ENCODE data around the gene SLC39A11.

SLC39A11 gene

DNA sequence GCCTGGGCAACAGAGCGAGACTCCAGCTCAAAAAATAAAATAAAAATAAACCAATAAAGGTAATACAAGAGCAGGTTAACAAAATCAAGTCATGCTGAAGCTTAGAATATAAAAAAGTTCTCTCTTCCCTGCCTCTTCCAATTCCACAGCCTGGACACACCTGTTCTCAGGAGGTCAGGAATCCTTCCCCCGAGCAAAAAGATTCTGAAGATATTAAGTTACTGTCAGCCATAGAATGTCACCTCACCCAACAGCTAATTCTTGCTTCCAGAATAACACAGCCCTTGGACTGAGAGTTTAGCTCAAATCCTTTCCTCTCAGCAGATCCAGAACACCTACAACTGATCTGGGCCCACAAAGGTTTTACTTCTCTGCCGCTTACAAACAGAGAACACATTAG lies 27.1 kb downstream of the SLC39A11 start:
- Histone ChIP-seq H3K4me2 (ENCODE audit: low read length, poor library complexity, severe bottlenecking) (no peak overlapping the region), H3K36me3 (ENCODE audit: control insufficient read depth in 1 of 2, insufficient read depth in 2 of 2, low read depth in 1 of 2, low read length in 2 of 2) (no peaks in the 10 kb centered on the region), H2BK120ac (ENCODE audit: low read depth, low read length) (no peak overlapping the region), H3K4me3 (ENCODE audit: insufficient read depth in 1 of 2, low read depth in 1 of 2, low read length in 2 of 2) (no peak overlapping the region), H4K8ac (ENCODE audit: low read length) (no peak overlapping the region), H3K27ac (ENCODE audit: low read length, poor library complexity, severe bottlenecking) (no peak overlapping the region), H2BK12ac (ENCODE audit: low read length in 2 of 2) (no peak overlapping the region), H3K9me3 (ENCODE audit: control insufficient read depth, low read length) (no peaks in the 10 kb centered on the region), H2AFZ (ENCODE audit: low read depth, low read length) (no peak overlapping the region), H3K4ac (ENCODE audit: low read depth in 1 of 2, low read length in 2 of 2) (no peak overlapping the region), H3K9ac (ENCODE audit: low read length) (no peak overlapping the region), H2AK5ac (ENCODE audit: low read length, severe bottlenecking) (no peak overlapping the region), H4K91ac (ENCODE audit: low read length) (no peak overlapping the region), H2BK5ac (ENCODE audit: low read depth, low read length, poor library complexity, severe bottlenecking) (no peak overlapping the region), H2BK15ac (ENCODE audit: low read depth, poor library complexity, severe bottlenecking) (no peak overlapping the region), H3K18ac (ENCODE audit: low read depth in 1 of 2, low read length in 2 of 2) (no peak overlapping the region), H3K4me1 (ENCODE audit: control insufficient read depth, insufficient read depth, low read depth, low read length) (peaks cover 8% of the 10 kb centered on the region), H3K27me3 (ENCODE audit: control insufficient read depth in 1 of 2, insufficient read depth in 1 of 2, low read length in 2 of 2) (no peaks in the 10 kb centered on the region), H3K23ac (ENCODE audit: low read length in 2 of 2) (no peak overlapping the region), H3K14ac (ENCODE audit: low read length in 2 of 2) (no peak overlapping the region), H3K79me1 (replicated peaks; ENCODE audit: low read length, poor library complexity, severe bottlenecking) (peaks cover 11% of the 10 kb centered on the region)
- DNase-seq = no peak
- 100% methylated on average over 1 of the region's 3 CpGs for WGBS

DNA sequence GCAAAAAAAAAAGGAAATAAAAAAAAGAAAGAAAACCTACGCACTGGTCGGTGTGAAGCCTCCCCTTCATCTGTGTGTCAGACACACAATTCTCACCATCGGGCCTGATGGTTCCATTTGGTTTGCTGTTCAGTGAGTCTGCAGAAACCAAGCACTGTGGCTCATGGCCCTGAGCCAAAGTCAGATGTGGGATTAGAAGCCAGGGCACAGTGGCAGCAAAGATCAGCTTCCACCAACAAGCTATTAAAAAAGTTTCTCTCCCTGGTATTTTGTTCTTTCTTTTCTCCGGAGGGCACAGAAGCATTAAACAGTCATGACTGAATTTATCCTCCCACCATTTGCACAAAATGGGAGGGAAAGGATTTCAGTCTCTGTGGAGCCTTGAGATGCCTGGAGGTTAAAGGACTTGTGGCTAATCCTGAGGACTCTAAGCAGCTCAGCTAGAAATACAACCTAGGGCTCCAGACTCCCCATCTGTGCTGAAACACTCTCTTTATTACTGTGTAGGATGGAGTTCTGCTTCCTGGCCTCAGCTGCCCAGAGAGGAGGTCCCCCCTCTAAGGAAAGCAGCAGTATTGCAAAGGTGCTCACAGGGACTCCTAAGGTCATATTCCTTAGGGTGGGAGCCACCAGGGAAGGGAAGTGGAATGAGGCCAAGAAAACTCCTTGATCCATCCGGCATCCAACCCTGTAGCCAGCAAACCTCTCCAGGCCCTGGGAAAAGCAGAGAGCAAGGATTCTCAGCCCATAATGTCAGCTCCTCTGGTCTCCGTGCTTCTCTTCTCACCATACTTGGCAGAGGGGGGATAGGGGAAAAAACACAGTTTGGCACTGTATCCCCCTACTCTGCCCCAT lies 28.2 kb downstream of the SLC39A11 start:
- no peak overlapping the region for H3K14ac ChIP-seq (ENCODE audit: low read length in 2 of 2)
- H3K4me1 ChIP-seq (ENCODE audit: control insufficient read depth, insufficient read depth, low read depth, low read length) = peaks cover 8% of the 10 kb centered on the region
- peaks cover 10% of the 10 kb centered on the region for H3K79me1 ChIP-seq (replicated peaks; ENCODE audit: low read length, poor library complexity, severe bottlenecking)
- 98% methylated on average over 3 of the region's 6 CpGs for WGBS
- no peaks in the 10 kb centered on the region for H3K36me3 ChIP-seq (ENCODE audit: control insufficient read depth in 1 of 2, insufficient read depth in 2 of 2, low read depth in 1 of 2, low read length in 2 of 2)
- no peaks in the 10 kb centered on the region for H3K27me3 ChIP-seq (ENCODE audit: control insufficient read depth in 1 of 2, insufficient read depth in 1 of 2, low read length in 2 of 2)
- H2AK5ac ChIP-seq (ENCODE audit: low read length, severe bottlenecking) = no peak overlapping the region
- no peak overlapping the region for H3K4me2 ChIP-seq (ENCODE audit: low read length, poor library complexity, severe bottlenecking)
- no peak overlapping the region for H2BK5ac ChIP-seq (ENCODE audit: low read depth, low read length, poor library complexity, severe bottlenecking)
- no peak overlapping the region for H2BK12ac ChIP-seq (ENCODE audit: low read length in 2 of 2)
- no peak overlapping the region for H4K91ac ChIP-seq (ENCODE audit: low read length)
- no peaks in the 10 kb centered on the region for H3K9me3 ChIP-seq (ENCODE audit: control insufficient read depth, low read length)
- no peak overlapping the region for H2BK120ac ChIP-seq (ENCODE audit: low read depth, low read length)
- H2AFZ ChIP-seq (ENCODE audit: low read depth, low read length) = no peak overlapping the region
- no peak overlapping the region for H3K4me3 ChIP-seq (ENCODE audit: insufficient read depth in 1 of 2, low read depth in 1 of 2, low read length in 2 of 2)
- no peak overlapping the region for H3K9ac ChIP-seq (ENCODE audit: low read length)
- peak; percentile 2 for DNase-seq
- H3K23ac ChIP-seq (ENCODE audit: low read length in 2 of 2) = no peak overlapping the region
- H3K18ac ChIP-seq (ENCODE audit: low read depth in 1 of 2, low read length in 2 of 2) = peak overlapping the region in 1 of 2 experiments; percentile 75
- no peak overlapping the region for H2BK15ac ChIP-seq (ENCODE audit: low read depth, poor library complexity, severe bottlenecking)
- H3K27ac ChIP-seq (ENCODE audit: low read length, poor library complexity, severe bottlenecking) = no peak overlapping the region
- H3K4ac ChIP-seq (ENCODE audit: low read depth in 1 of 2, low read length in 2 of 2) = peak overlapping the region in 1 of 2 experiments; percentile 30
- H4K8ac ChIP-seq (ENCODE audit: low read length) = no peak overlapping the region

DNA sequence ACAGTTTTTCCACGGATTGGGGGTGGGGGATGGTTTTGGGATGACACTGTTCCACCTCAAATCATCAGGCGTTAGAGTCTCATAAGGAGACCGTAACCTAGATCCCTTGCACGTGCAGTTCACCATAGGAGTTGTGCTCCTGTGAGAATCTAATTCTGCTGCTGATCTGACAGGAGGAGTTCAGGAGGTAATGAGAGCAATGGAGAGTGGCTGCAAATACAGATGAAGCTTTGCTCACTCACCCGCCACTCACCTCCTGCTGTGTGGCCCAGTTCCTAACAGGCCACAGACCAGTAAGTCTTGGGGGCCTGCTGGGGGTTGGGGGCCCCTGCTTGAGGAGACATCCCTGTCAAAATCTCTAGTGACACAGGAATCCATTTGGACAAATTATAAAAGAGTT lies 29.8 kb downstream of the SLC39A11 start:
- 95% methylated on average over 5 of the region's 5 CpGs for WGBS
- H4K91ac ChIP-seq (ENCODE audit: low read length) = no peak overlapping the region
- H3K27ac ChIP-seq (ENCODE audit: low read length, poor library complexity, severe bottlenecking) = no peak overlapping the region
- no peak overlapping the region for H3K18ac ChIP-seq (ENCODE audit: low read depth in 1 of 2, low read length in 2 of 2)
- H2BK12ac ChIP-seq (ENCODE audit: low read length in 2 of 2) = no peak overlapping the region
- H3K9me3 ChIP-seq (ENCODE audit: control insufficient read depth, low read length) = no peaks in the 10 kb centered on the region
- H2AK5ac ChIP-seq (ENCODE audit: low read length, severe bottlenecking) = no peak overlapping the region
- no peak overlapping the region for H2BK5ac ChIP-seq (ENCODE audit: low read depth, low read length, poor library complexity, severe bottlenecking)
- H3K4ac ChIP-seq (ENCODE audit: low read depth in 1 of 2, low read length in 2 of 2) = no peak overlapping the region
- H3K4me1 ChIP-seq (ENCODE audit: control insufficient read depth, insufficient read depth, low read depth, low read length) = peaks cover 7% of the 10 kb centered on the region
- no peak overlapping the region for H3K14ac ChIP-seq (ENCODE audit: low read length in 2 of 2)
- H2AFZ ChIP-seq (ENCODE audit: low read depth, low read length) = no peak overlapping the region
- no peak overlapping the region for H2BK15ac ChIP-seq (ENCODE audit: low read depth, poor library complexity, severe bottlenecking)
- H2BK120ac ChIP-seq (ENCODE audit: low read depth, low read length) = no peak overlapping the region
- DNase-seq = no peak
- no peak overlapping the region for H3K4me2 ChIP-seq (ENCODE audit: low read length, poor library complexity, severe bottlenecking)
- no peaks in the 10 kb centered on the region for H3K36me3 ChIP-seq (ENCODE audit: control insufficient read depth in 1 of 2, insufficient read depth in 2 of 2, low read depth in 1 of 2, low read length in 2 of 2)
- H3K4me3 ChIP-seq (ENCODE audit: insufficient read depth in 1 of 2, low read depth in 1 of 2, low read length in 2 of 2) = no peak overlapping the region
- H3K79me1 ChIP-seq (replicated peaks; ENCODE audit: low read length, poor library complexity, severe bottlenecking) = peaks cover 8% of the 10 kb centered on the region
- no peak overlapping the region for H3K23ac ChIP-seq (ENCODE audit: low read length in 2 of 2)
- H3K27me3 ChIP-seq (ENCODE audit: control insufficient read depth in 1 of 2, insufficient read depth in 1 of 2, low read length in 2 of 2) = no peaks in the 10 kb centered on the region
- H4K8ac ChIP-seq (ENCODE audit: low read length) = no peak overlapping the region
- H3K9ac ChIP-seq (ENCODE audit: low read length) = no peak overlapping the region

DNA sequence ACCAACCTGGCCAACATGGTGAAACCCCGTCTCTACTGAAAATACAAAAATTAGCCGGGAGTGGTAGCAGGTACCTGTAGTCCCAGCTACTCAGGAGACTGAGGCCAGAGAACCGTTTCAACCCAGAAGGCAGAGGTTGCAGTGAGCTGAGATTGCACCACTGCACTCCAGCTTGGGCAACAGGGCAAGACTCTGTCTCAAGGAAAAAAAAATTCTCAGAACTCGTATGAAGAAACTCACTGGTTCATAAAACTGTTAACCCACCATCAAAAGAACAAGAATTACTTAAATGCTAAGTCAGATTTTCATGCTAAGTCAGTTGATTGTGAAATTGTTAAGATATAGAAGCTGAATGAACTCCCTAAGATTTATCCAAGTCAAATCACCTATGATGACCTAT lies 31.3 kb downstream of the SLC39A11 start:
- Histone ChIP-seq H2BK15ac (ENCODE audit: low read depth, poor library complexity, severe bottlenecking) (no peak overlapping the region), H3K4me2 (ENCODE audit: low read length, poor library complexity, severe bottlenecking) (no peak overlapping the region), H3K36me3 (ENCODE audit: control insufficient read depth in 1 of 2, insufficient read depth in 2 of 2, low read depth in 1 of 2, low read length in 2 of 2) (no peaks in the 10 kb centered on the region), H3K4me3 (ENCODE audit: insufficient read depth in 1 of 2, low read depth in 1 of 2, low read length in 2 of 2) (no peak overlapping the region), H4K91ac (ENCODE audit: low read length) (no peak overlapping the region), H3K18ac (ENCODE audit: low read depth in 1 of 2, low read length in 2 of 2) (no peak overlapping the region), H2BK5ac (ENCODE audit: low read depth, low read length, poor library complexity, severe bottlenecking) (no peak overlapping the region), H4K8ac (ENCODE audit: low read length) (no peak overlapping the region), H2AFZ (ENCODE audit: low read depth, low read length) (no peak overlapping the region), H3K23ac (ENCODE audit: low read length in 2 of 2) (no peak overlapping the region), H3K27me3 (ENCODE audit: control insufficient read depth in 1 of 2, insufficient read depth in 1 of 2, low read length in 2 of 2) (no peaks in the 10 kb centered on the region), H3K4ac (ENCODE audit: low read depth in 1 of 2, low read length in 2 of 2) (no peak overlapping the region), H3K14ac (ENCODE audit: low read length in 2 of 2) (no peak overlapping the region), H3K9me3 (ENCODE audit: control insufficient read depth, low read length) (no peaks in the 10 kb centered on the region), H2BK120ac (ENCODE audit: low read depth, low read length) (no peak overlapping the region), H3K4me1 (ENCODE audit: control insufficient read depth, insufficient read depth, low read depth, low read length) (peaks cover 7% of the 10 kb centered on the region), H2AK5ac (ENCODE audit: low read length, severe bottlenecking) (no peak overlapping the region), H3K9ac (ENCODE audit: low read length) (no peak overlapping the region), H3K79me1 (replicated peaks; ENCODE audit: low read length, poor library complexity, severe bottlenecking) (peaks cover 9% of the 10 kb centered on the region), H2BK12ac (ENCODE audit: low read length in 2 of 2) (no peak overlapping the region), H3K27ac (ENCODE audit: low read length, poor library complexity, severe bottlenecking) (no peak overlapping the region)
- no peak for DNase-seq
- WGBS = 97% methylated on average over 3 of the region's 4 CpGs

All from mesenchymal stem cell (in vitro differentiated cells and primary cell).